ENCODE results near the gene SPTB. TPM values are rescaled to one million over a fixed set of nuclear protein-coding genes. Genes with fewer than 3 reads are reported as not detected.
"Not testable (repeated sequence)": the region's sequence is repeated elsewhere in the genome, so short reads cannot be mapped to it uniquely, and the experiment has no call there.

The SPTB gene
- total and polyA plus RNA-seq, 5 experiments from 2014 or later, result 0.14 TPM; not detected in 4

GRCh38 chr14:64806862-64807495, 72.7 kb downstream of the SPTB start:
- ATAC-seq (no peak), DNase-seq (peak in 1 of 10 donors; percentile 16)
- no peaks in the 10 kb centered on the region for H3K4me1 Mint-ChIP-seq
- no peak overlapping the region for H3K27ac Mint-ChIP-seq
- no peaks in the 10 kb centered on the region for H3K36me3 Mint-ChIP-seq
- H3K9me3 Mint-ChIP-seq, result no peaks in the 10 kb centered on the region
- no peak overlapping the region for H3K4me3 Mint-ChIP-seq
- peaks cover 0 to 16% (median 7%) of the 10 kb centered on the region in 5 donors for H3K27me3 Mint-ChIP-seq
- POLR2A ChIA-PET, result no interaction called here

- peak overlapping the region in 2 of 10 donors; percentile 15 to 57 for H3K27ac Mint-ChIP-seq
- POLR2A ChIA-PET, result no interaction called here
- DNase-seq, result no peak
Measured at GRCh38 chr14:64806202-64806861, 73.4 kb downstream of the SPTB start.

GRCh38 chr14:64805646-64806045, 74.1 kb downstream of the SPTB start:
- H3K4me1 Mint-ChIP-seq, POLR2A ChIA-PET, H3K36me3 Mint-ChIP-seq, H3K4me3 Mint-ChIP-seq, H3K9me3 Mint-ChIP-seq, DNase-seq, ATAC-seq: not testable (repeated sequence)
- peaks cover 0 to 21% (median 7%) of the 10 kb centered on the region in 5 donors for H3K27me3 Mint-ChIP-seq
- H3K27ac Mint-ChIP-seq, result peak overlapping the region in 1 of 10 donors; percentile 15

More at GRCh38 chr14:64806202-64806861, 73.4 kb downstream of the SPTB start:
- H3K27me3 Mint-ChIP-seq, result peaks cover 0 to 19% (median 7%) of the 10 kb centered on the region in 5 donors
- H3K36me3 Mint-ChIP-seq, result no peaks in the 10 kb centered on the region
- no peak for ATAC-seq
- no peaks in the 10 kb centered on the region for H3K4me1 Mint-ChIP-seq
- H3K4me3 Mint-ChIP-seq, result no peak overlapping the region
- no peaks in the 10 kb centered on the region for H3K9me3 Mint-ChIP-seq

- POLR2A ChIA-PET, result no interaction called here
- Mint-ChIP-seq H3K27ac (no peak overlapping the region), H3K4me3 (no peak overlapping the region)
Measured at GRCh38 chr14:64804754-64805260, 74.9 kb downstream of the SPTB start.

GRCh38 chr14:64801800-64802199, 77.9 kb downstream of the SPTB start:
- no peak overlapping the region for H3K4me3 Mint-ChIP-seq
- POLR2A ChIA-PET, result no interaction called here
- H3K36me3 Mint-ChIP-seq, result no peaks in the 10 kb centered on the region
- H3K27me3 Mint-ChIP-seq, result peaks cover 0 to 8% (median 0%) of the 10 kb centered on the region in 5 donors
- H3K4me1 Mint-ChIP-seq, result no peaks in the 10 kb centered on the region
- no peaks in the 10 kb centered on the region for H3K9me3 Mint-ChIP-seq
- ATAC-seq (no peak), DNase-seq (peak in 1 of 10 donors; percentile 54)
- H3K27ac Mint-ChIP-seq, result peak overlapping the region in 1 of 10 donors; percentile 71

More at GRCh38 chr14:64804754-64805260, 74.9 kb downstream of the SPTB start:
- Mint-ChIP-seq H3K9me3 (no peaks in the 10 kb centered on the region), H3K36me3 (no peaks in the 10 kb centered on the region), H3K4me1 (no peaks in the 10 kb centered on the region), H3K27me3 (peaks cover 0 to 21% (median 6%) of the 10 kb centered on the region in 5 donors)
- DNase-seq (peak in 1 of 10 donors; percentile 23), ATAC-seq (no peak)

- peaks cover 0 to 8% (median 0%) of the 10 kb centered on the region in 5 donors for H3K27me3 Mint-ChIP-seq
- H3K27ac Mint-ChIP-seq, result no peak overlapping the region
- H3K36me3 Mint-ChIP-seq, result no peaks in the 10 kb centered on the region
Measured at GRCh38 chr14:64801046-64801445, 78.7 kb downstream of the SPTB start.

GRCh38 chr14:64800000-64800399, 79.7 kb downstream of the SPTB start:
- peaks cover 0 to 8% (median 0%) of the 10 kb centered on the region in 5 donors for H3K27me3 Mint-ChIP-seq
- H3K36me3 Mint-ChIP-seq, result no peaks in the 10 kb centered on the region
- no peaks in the 10 kb centered on the region for H3K9me3 Mint-ChIP-seq
- H3K4me3 Mint-ChIP-seq, result no peak overlapping the region
- no peaks in the 10 kb centered on the region for H3K4me1 Mint-ChIP-seq
- no peak overlapping the region for H3K27ac Mint-ChIP-seq
- ATAC-seq (no peak), DNase-seq (peak in 1 of 10 donors; percentile 59)
- POLR2A ChIA-PET, result no interaction called here

More at GRCh38 chr14:64801046-64801445, 78.7 kb downstream of the SPTB start:
- H3K4me1 Mint-ChIP-seq, result no peaks in the 10 kb centered on the region
- ATAC-seq, result no peak
- DNase-seq, result peak in 1 of 10 donors; percentile 61
- H3K4me3 Mint-ChIP-seq, result no peak overlapping the region
- no peaks in the 10 kb centered on the region for H3K9me3 Mint-ChIP-seq
- POLR2A ChIA-PET, result no interaction called here

GRCh38 chr14:64799555-64799954, 80.2 kb downstream of the SPTB start:
- peaks cover 0 to 8% (median 0%) of the 10 kb centered on the region in 5 donors for H3K27me3 Mint-ChIP-seq
- DNase-seq, result no peak
- no peaks in the 10 kb centered on the region for H3K36me3 Mint-ChIP-seq
- no peak overlapping the region for H3K4me3 Mint-ChIP-seq
- POLR2A ChIA-PET, result no interaction called here
- H3K4me1 Mint-ChIP-seq, result no peaks in the 10 kb centered on the region
- H3K27ac Mint-ChIP-seq, result no peak overlapping the region
- no peak for ATAC-seq
- no peaks in the 10 kb centered on the region for H3K9me3 Mint-ChIP-seq

GRCh38 chr14:64796369-64796768, 83.3 kb downstream of the SPTB start:
- Mint-ChIP-seq H3K27ac (no peak overlapping the region), H3K9me3 (no peaks in the 10 kb centered on the region), H3K4me3 (no peak overlapping the region), H3K4me1 (no peaks in the 10 kb centered on the region), H3K27me3 (peaks cover 0 to 2% (median 0%) of the 10 kb centered on the region in 5 donors), H3K36me3 (no peaks in the 10 kb centered on the region)
- ATAC-seq (no peak), DNase-seq (peak in 1 of 10 donors; percentile 11)
- POLR2A ChIA-PET, result no interaction called here

GRCh38 chr14:64795921-64796320, 83.8 kb downstream of the SPTB start:
- H3K36me3 Mint-ChIP-seq, result no peaks in the 10 kb centered on the region
- peak in 1 of 10 donors; percentile 10 for DNase-seq
- H3K27ac Mint-ChIP-seq, result no peak overlapping the region
- no peak overlapping the region for H3K4me3 Mint-ChIP-seq
- ATAC-seq, result no peak
- H3K27me3 Mint-ChIP-seq, result no peaks in the 10 kb centered on the region
- H3K9me3 Mint-ChIP-seq, result no peaks in the 10 kb centered on the region
- POLR2A ChIA-PET, result no interaction called here
- H3K4me1 Mint-ChIP-seq, result no peaks in the 10 kb centered on the region

GRCh38 chr14:64795211-64795610, 84.5 kb downstream of the SPTB start:
- Mint-ChIP-seq H3K27ac (no peak overlapping the region), H3K4me1 (no peaks in the 10 kb centered on the region), H3K27me3 (no peaks in the 10 kb centered on the region), H3K9me3 (no peaks in the 10 kb centered on the region), H3K36me3 (no peaks in the 10 kb centered on the region), H3K4me3 (no peak overlapping the region)
- POLR2A ChIA-PET, result no interaction called here
- DNase-seq, result peak in 1 of 10 donors; percentile 40
- ATAC-seq, result no peak

- ATAC-seq, result no peak
- Mint-ChIP-seq H3K9me3 (no peaks in the 10 kb centered on the region), H3K27ac (no peak overlapping the region), H3K27me3 (no peaks in the 10 kb centered on the region), H3K4me1 (no peaks in the 10 kb centered on the region), H3K36me3 (no peaks in the 10 kb centered on the region), H3K4me3 (no peak overlapping the region)
- peak in 1 of 10 donors; percentile 59 for DNase-seq
- POLR2A ChIA-PET, result no interaction called here
Measured at GRCh38 chr14:64792871-64793560, 86.7 kb downstream of the SPTB start.

GRCh38 chr14:64792231-64792630, 87.5 kb downstream of the SPTB start:
- no peaks in the 10 kb centered on the region for H3K36me3 Mint-ChIP-seq
- POLR2A ChIA-PET, result no interaction called here
- no peaks in the 10 kb centered on the region for H3K4me1 Mint-ChIP-seq
- no peaks in the 10 kb centered on the region for H3K9me3 Mint-ChIP-seq
- H3K4me3 Mint-ChIP-seq, result no peak overlapping the region
- DNase-seq, result peak in 1 of 10 donors; percentile 41
- no peaks in the 10 kb centered on the region for H3K27me3 Mint-ChIP-seq
- no peak overlapping the region for H3K27ac Mint-ChIP-seq
- no peak for ATAC-seq

Data from naive thymus-derived CD8-positive, alpha-beta T cell (primary cell).